Hematopoietic multipotent progenitor cell treated with erythropoietin and hydrocortisone succinate and interleukin-3 and kit ligand, for 15 days (in vitro differentiated cells): ENCODE results near the gene CELSR1.

Experiments
- DNase-seq: peaks from one replicate; pipeline ENCODE4 v3.0.0-alpha.2; 2015; ENCODE audit warnings: low spot score

Gene CELSR1

GRCh38 chr22:46551321-46551720 lies 13.9 kb upstream of the CELSR1 start:
- no peak for DNase-seq

- DNase-seq: no peak
These were observed 12.7 kb upstream of the CELSR1 start for GRCh38 chr22:46549971-46550641.

- no peak for DNase-seq
These were observed 12.1 kb upstream of the CELSR1 start for GRCh38 chr22:46549563-46549840.

GRCh38 chr22:46547883-46548244 lies 10.4 kb upstream of the CELSR1 start:
- DNase-seq: no peak

GRCh38 chr22:46547179-46547882 lies 9.9 kb upstream of the CELSR1 start:
- no peak for DNase-seq

GRCh38 chr22:46546466-46547178 lies 9.2 kb upstream of the CELSR1 start:
- DNase-seq: no peak

- DNase-seq: no peak
These were observed 7.8 kb upstream of the CELSR1 start for GRCh38 chr22:46545086-46545792.

- peak; percentile 19 for DNase-seq
These were observed 4.9 kb upstream of the CELSR1 start for GRCh38 chr22:46542011-46542985.

- DNase-seq: no peak
These were observed 4.1 kb upstream of the CELSR1 start for GRCh38 chr22:46541536-46541935.

GRCh38 chr22:46540874-46541273 lies 3.5 kb upstream of the CELSR1 start:
- DNase-seq: no peak

GRCh38 chr22:46539169-46539568 lies 1.7 kb upstream of the CELSR1 start:
- no peak for DNase-seq

GRCh38 chr22:46538814-46539160 lies 1.4 kb upstream of the CELSR1 start:
- DNase-seq: no peak

- no peak for DNase-seq
These were observed 760 bp upstream of the CELSR1 start for GRCh38 chr22:46537946-46538813.

- no peak for DNase-seq
These were observed 739 bp downstream of the CELSR1 start for GRCh38 chr22:46536537-46537224.

- DNase-seq: no peak
These were observed 1.4 kb downstream of the CELSR1 start for GRCh38 chr22:46535876-46536536.

- DNase-seq: no peak
These were observed 2.4 kb downstream of the CELSR1 start for GRCh38 chr22:46534901-46535630.

- DNase-seq: no peak
These were observed 3.1 kb downstream of the CELSR1 start for GRCh38 chr22:46534177-46534776.

- DNase-seq: no peak
These were observed 4.2 kb downstream of the CELSR1 start for GRCh38 chr22:46533070-46533833.
